Measurements from ENCODE around the gene MCTP2. TPM values are rescaled to one million over a fixed set of nuclear protein-coding genes. Genes with fewer than 3 reads are reported as not detected.

The MCTP2 gene
- total RNA-seq, 1 experiment from 2014 or later = 0.19 TPM

- peaks cover 17% of the 10 kb centered on the region for H3K4me1 ChIP-seq (ENCODE audit: insufficient read depth, low read length, poor library complexity, severe bottlenecking)
- no peaks in the 10 kb centered on the region for H3K36me3 ChIP-seq (ENCODE audit: insufficient read depth, low read length, poor library complexity, severe bottlenecking)
- H3K9me3 ChIP-seq (ENCODE audit: low read depth, low read length, poor library complexity, severe bottlenecking) = no peaks in the 10 kb centered on the region
- intact Hi-C loops (cut with micrococcal nuclease; ENCODE audit: unreplicated experiment) = loop anchor here (10.0 kb wide), 1 partner anchor 333 kb away; no protein-coding TSS in a partner anchor
- DNase-seq (ENCODE audit: low spot score) = peak; percentile 46
- TF ChIP-seq EZH2 (IDR thresholded peaks at IDR 0.05; ENCODE audit: borderline replicate concordance, low read depth, low read length, poor library complexity, severe bottlenecking) = no peak
- TF ChIP-seq, protein P1, sequence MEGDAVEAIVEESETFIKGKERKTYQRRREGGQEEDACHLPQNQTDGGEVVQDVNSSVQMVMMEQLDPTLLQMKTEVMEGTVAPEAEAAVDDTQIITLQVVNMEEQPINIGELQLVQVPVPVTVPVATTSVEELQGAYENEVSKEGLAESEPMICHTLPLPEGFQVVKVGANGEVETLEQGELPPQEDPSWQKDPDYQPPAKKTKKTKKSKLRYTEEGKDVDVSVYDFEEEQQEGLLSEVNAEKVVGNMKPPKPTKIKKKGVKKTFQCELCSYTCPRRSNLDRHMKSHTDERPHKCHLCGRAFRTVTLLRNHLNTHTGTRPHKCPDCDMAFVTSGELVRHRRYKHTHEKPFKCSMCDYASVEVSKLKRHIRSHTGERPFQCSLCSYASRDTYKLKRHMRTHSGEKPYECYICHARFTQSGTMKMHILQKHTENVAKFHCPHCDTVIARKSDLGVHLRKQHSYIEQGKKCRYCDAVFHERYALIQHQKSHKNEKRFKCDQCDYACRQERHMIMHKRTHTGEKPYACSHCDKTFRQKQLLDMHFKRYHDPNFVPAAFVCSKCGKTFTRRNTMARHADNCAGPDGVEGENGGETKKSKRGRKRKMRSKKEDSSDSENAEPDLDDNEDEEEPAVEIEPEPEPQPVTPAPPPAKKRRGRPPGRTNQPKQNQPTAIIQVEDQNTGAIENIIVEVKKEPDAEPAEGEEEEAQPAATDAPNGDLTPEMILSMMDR (conservative IDR thresholded peaks at IDR 0.05; ENCODE audit: low read depth, low read length) = peak; percentile 69
- no peak overlapping the region for H3K27ac ChIP-seq (ENCODE audit: low read depth, low read length, poor library complexity, severe bottlenecking)
- BruUV-seq (replicated peaks) = no TSS peak
- ChIA-PET CTCF (no interaction called here), POLR2A (ENCODE audit: low non-redundant PET) (no interaction called here)
- H3K4me3 ChIP-seq (ENCODE audit: low read depth, low read length, poor library complexity, severe bottlenecking) = no peak overlapping the region
- H3K27me3 ChIP-seq (replicated peaks; ENCODE audit: insufficient read depth, low read depth, low read length, poor library complexity) = no peaks in the 10 kb centered on the region
Observed at GRCh38 chr15:94327356-94327936, 96.1 kb downstream of the MCTP2 start.

- Histone ChIP-seq H3K4me1 (ENCODE audit: insufficient read depth, low read length, poor library complexity, severe bottlenecking) (no peaks in the 10 kb centered on the region), H3K9me3 (ENCODE audit: low read depth, low read length, poor library complexity, severe bottlenecking) (no peaks in the 10 kb centered on the region), H3K36me3 (ENCODE audit: insufficient read depth, low read length, poor library complexity, severe bottlenecking) (no peaks in the 10 kb centered on the region), H3K27ac (ENCODE audit: low read depth, low read length, poor library complexity, severe bottlenecking) (no peak overlapping the region), H3K4me3 (ENCODE audit: low read depth, low read length, poor library complexity, severe bottlenecking) (no peak overlapping the region), H3K27me3 (replicated peaks; ENCODE audit: insufficient read depth, low read depth, low read length, poor library complexity) (no peaks in the 10 kb centered on the region)
- ChIA-PET POLR2A (ENCODE audit: low non-redundant PET) (no interaction called here), CTCF (no interaction called here)
- no peak for DNase-seq (ENCODE audit: low spot score)
- no TSS peak for BruUV-seq (replicated peaks)
- TF ChIP-seq EZH2 (IDR thresholded peaks at IDR 0.05; ENCODE audit: borderline replicate concordance, low read depth, low read length, poor library complexity, severe bottlenecking) = no peak
- TF ChIP-seq, protein P1 (conservative IDR thresholded peaks at IDR 0.05; ENCODE audit: low read depth, low read length) = no peak
- intact Hi-C loops (cut with micrococcal nuclease; ENCODE audit: unreplicated experiment) = no loop called here
Observed at GRCh38 chr15:94331731-94332130, 100.4 kb downstream of the MCTP2 start.

GRCh38 chr15:94335616-94336015 is 104.3 kb downstream of the MCTP2 start:
- Histone ChIP-seq H3K4me3 (ENCODE audit: low read depth, low read length, poor library complexity, severe bottlenecking) (no peak overlapping the region), H3K4me1 (ENCODE audit: insufficient read depth, low read length, poor library complexity, severe bottlenecking) (no peaks in the 10 kb centered on the region), H3K27me3 (replicated peaks; ENCODE audit: insufficient read depth, low read depth, low read length, poor library complexity) (no peaks in the 10 kb centered on the region), H3K9me3 (ENCODE audit: low read depth, low read length, poor library complexity, severe bottlenecking) (no peaks in the 10 kb centered on the region), H3K36me3 (ENCODE audit: insufficient read depth, low read length, poor library complexity, severe bottlenecking) (no peaks in the 10 kb centered on the region), H3K27ac (ENCODE audit: low read depth, low read length, poor library complexity, severe bottlenecking) (no peak overlapping the region)
- intact Hi-C loops (cut with micrococcal nuclease; ENCODE audit: unreplicated experiment) = no loop called here
- no TSS peak for BruUV-seq (replicated peaks)
- ChIA-PET POLR2A (ENCODE audit: low non-redundant PET) (no interaction called here), CTCF (no interaction called here)
- TF ChIP-seq EZH2 (IDR thresholded peaks at IDR 0.05; ENCODE audit: borderline replicate concordance, low read depth, low read length, poor library complexity, severe bottlenecking) = no peak
- TF ChIP-seq, protein P1 (conservative IDR thresholded peaks at IDR 0.05; ENCODE audit: low read depth, low read length) = no peak
- DNase-seq (ENCODE audit: low spot score) = no peak
